Testis (tissue), 3 donors: ENCODE results near the gene COL16A1. TPM values are rescaled to one million over a fixed set of nuclear protein-coding genes. Genes with fewer than 3 reads are reported as not detected.

Source experiments
- DNase-seq: peaks from one replicate; pipeline ENCODE4 v3.0.0-alpha.2; 2019
- H3K27ac ChIP-seq, 2 donors: fragments of 200-600 bp; sonication (generic); one replicate each; pipeline ENCODE4 v1.5.1; 2019
- H3K27me3 ChIP-seq: fragments of 200-600 bp; sonication (generic); one replicate; pipeline ENCODE4 v1.5.1; 2019
- H3K36me3 ChIP-seq: fragments of 200-600 bp; sonication (generic); one replicate; pipeline ENCODE4 v1.5.1; 2017; ENCODE audit warnings: low read depth; ENCODE audit errors: missing control alignments
- H3K4me1 ChIP-seq: fragments of 200-600 bp; sonication (generic); one replicate; pipeline ENCODE4 v1.5.1; 2019
- H3K4me3 ChIP-seq, 2 donors: fragments of 200-600 bp; sonication (generic); one replicate each; pipeline ENCODE4 v1.5.1; 2017 to 2019
- H3K9me3 ChIP-seq: fragments of 200-600 bp; sonication (generic); one replicate; pipeline ENCODE4 v1.5.1; 2017
- POLR2A ChIP-seq: fragments of 450-650 bp; IDR thresholded peaks from one replicate; pipeline ENCODE4 v1.6.1; 2017; ENCODE audit warnings: antibody characterized with exemption, mild to moderate bottlenecking, moderate library complexity
- WGBS, 2 donors: methylation state at CpG; one replicate each; pipeline ENCODE4 v1.1.5; 2018; 5-methylcytosine and 5-hydroxymethylcytosine counted together
- intact Hi-C: fragments of 100-400 bp; cut with DNase I; formaldehyde crosslinking; loops from one replicate; pipeline ENCODE4 v1.15.1; 2023; ENCODE audit warnings: low total_unique reads
- polyA plus RNA-seq: library from polyadenylated mRNA; stranded (reverse); fragments of 350-450 nt; fragmentation: Illumina TruSeq; extraction: RNeasy Lipid Tissue Mini Kit (QIAGEN cat#74804); gene quantifications from one replicate; pipeline ENCODE4 v1.2.3, GENCODE V29; 2014; ENCODE audit warnings: low read depth, low replicate concordance; ENCODE audit not compliant: insufficient read depth
- total RNA-seq, 2 donors: library from RNA; depleted of rRNA; stranded (reverse); fragments of >200 nt; gene quantifications; one replicate each; pipeline ENCODE4 v1.2.3, GENCODE V29; 2016
- TF ChIP-seq, protein P1 (sequence below), 3 experiments: fragments of 450-650 bp in 2 of 3; fragments of 200-600 bp in 1 of 3; sonication (generic) in 1 of 3; IDR thresholded peaks; one replicate each; pipeline ENCODE4 v1.5.1; 2016 to 2019; ENCODE audit warnings: antibody characterized with exemption in 3 of 3, mild to moderate bottlenecking in 2 of 3, moderate library complexity in 1 of 3

The COL16A1 gene
- total and polyA plus RNA-seq, 3 donors from 2014 or later: 96.4 to 120 (median 101) TPM

DNA sequence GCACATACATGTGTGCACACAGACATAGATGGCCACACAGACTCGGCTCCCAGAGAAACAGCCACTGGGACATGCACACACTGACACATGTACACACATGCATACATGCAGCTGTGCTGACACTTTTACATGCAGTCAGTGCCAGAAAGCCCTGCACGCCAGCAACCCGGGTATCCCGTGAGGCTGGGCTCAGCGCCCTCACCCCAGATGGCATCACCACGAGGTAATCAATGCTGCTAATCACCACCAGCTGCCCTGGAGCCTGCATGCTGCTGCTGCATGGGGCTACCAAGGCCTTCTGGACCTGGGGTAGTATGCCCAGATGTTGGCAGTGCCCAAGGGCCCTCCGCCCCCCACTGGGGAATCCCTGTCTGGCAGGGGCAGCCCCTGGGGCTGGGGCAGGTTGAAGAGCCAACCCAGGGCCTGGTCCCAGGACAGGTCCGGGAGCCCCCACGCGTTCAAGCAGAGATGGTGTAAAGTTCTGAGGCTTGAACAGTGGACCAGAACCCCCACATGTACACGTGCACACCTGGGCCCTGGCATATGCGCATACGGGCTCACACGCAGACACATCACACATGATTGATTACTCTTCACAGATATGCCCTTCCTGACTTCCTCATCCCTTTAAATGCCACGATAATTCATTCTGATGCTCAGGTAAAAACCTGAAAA, 2.7 kb upstream of the COL16A1 start:
- intact Hi-C loops: no loop called here
- 83 to 90% methylated on average over 8 to 15 of the region's 15 CpGs for WGBS, 2 donors

DNA sequence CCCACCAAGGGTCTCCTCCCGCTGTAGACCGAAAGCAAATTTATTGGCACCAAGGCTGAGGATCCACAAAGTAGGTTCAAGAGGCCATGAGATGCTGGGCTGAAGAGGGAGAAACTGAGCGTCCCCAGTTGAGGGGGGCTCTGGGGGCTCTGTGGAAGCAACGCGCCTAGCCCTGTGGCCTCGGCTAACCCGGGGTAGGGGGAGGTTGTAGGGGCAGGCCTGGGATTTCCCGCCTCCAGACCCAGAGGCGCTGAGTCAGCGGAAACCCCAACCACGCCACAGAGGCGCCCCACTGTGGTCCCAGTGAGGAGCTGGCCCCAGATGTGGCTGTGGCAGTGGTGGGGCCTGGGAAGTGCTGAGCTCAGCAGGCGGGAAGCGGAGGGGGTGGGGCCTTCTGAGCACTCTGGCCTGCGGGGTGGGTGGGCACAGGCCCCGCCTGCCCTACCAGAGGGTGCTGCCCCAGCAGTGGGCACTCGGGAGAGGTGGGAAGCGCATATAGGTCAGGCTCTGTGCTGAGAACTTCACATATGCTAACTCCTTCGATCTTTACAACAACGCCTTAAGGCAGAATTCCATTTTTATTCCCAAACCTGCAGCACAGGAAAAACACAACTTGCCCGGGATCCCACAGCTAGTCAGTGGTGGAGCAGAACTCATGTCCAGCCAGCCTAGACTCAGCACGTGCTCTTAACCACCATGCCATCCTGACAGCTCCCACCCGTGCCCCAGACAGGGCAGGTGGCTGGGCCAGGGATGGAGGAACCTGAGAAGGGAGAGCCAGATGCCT, 1.5 kb upstream of the COL16A1 start:
- Histone ChIP-seq H3K4me1 (peaks cover 27% of the 10 kb centered on the region), H3K27ac (peak overlapping the region; percentile 29 to 82), H3K27me3 (no peaks in the 10 kb centered on the region), H3K4me3 (peak overlapping the region in 1 of 2 donors; percentile 52), H3K9me3 (no peaks in the 10 kb centered on the region), H3K36me3 (no peaks in the 10 kb centered on the region)
- peak; percentile 64 for DNase-seq
- intact Hi-C loops: no loop called here
- WGBS, 2 donors: 30 to 38% methylated on average over 17 to 20 of the region's 23 CpGs
- no peak for TF ChIP-seq POLR2A
- TF ChIP-seq, protein P1, sequence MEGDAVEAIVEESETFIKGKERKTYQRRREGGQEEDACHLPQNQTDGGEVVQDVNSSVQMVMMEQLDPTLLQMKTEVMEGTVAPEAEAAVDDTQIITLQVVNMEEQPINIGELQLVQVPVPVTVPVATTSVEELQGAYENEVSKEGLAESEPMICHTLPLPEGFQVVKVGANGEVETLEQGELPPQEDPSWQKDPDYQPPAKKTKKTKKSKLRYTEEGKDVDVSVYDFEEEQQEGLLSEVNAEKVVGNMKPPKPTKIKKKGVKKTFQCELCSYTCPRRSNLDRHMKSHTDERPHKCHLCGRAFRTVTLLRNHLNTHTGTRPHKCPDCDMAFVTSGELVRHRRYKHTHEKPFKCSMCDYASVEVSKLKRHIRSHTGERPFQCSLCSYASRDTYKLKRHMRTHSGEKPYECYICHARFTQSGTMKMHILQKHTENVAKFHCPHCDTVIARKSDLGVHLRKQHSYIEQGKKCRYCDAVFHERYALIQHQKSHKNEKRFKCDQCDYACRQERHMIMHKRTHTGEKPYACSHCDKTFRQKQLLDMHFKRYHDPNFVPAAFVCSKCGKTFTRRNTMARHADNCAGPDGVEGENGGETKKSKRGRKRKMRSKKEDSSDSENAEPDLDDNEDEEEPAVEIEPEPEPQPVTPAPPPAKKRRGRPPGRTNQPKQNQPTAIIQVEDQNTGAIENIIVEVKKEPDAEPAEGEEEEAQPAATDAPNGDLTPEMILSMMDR (IDR thresholded peaks at IDR 0.05): no peak

More for the DNA sequence above, 2.7 kb upstream of the COL16A1 start:
- H3K27me3 ChIP-seq: no peaks in the 10 kb centered on the region
- H3K9me3 ChIP-seq: no peaks in the 10 kb centered on the region
- H3K36me3 ChIP-seq: no peaks in the 10 kb centered on the region
- peaks cover 15% of the 10 kb centered on the region for H3K4me1 ChIP-seq
- H3K4me3 ChIP-seq: no peak overlapping the region
- TF ChIP-seq, protein P1 (IDR thresholded peaks at IDR 0.05): no peak
- TF ChIP-seq POLR2A: no peak
- no peak overlapping the region for H3K27ac ChIP-seq
- DNase-seq: no peak

DNA sequence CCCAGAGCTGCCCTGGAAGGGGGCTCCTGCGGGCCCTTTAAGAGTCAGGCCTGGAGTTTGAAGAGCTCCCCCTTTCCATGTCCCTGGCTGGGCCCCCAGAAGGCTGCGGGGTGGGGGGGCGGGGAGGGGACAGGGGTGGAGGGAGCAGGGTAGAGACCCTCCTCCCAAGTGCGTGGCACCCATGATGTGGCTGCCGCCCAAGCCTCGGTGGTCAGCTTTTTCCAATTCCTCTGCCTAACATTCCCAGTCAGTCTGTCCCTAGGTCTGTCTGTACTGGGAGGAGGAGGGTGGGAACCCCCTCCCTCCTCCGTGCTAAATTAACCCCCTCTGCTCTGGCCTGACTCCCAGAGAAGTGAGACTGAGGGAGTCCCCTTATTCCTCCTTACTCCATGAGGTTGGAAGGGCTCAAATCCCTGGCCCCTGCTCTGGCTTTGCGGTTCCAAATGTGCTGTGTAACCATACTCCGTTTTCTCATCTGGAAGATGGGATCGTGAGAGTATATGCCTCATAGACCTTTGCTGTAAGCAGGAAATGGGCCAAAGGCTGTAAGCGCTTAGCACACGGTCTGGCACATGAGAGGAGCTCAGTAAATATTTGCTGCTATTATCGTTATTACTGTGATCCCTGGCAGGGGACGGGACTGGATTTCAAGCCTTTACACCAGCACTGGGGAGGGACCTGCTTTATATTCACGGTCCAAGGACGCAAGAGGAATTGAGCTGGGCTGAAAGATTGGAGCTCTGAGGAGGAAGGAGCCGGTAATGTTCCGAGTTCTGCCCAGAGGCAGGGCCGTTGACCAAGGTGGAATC, 658 bp upstream of the COL16A1 start:
- no peaks in the 10 kb centered on the region for H3K27me3 ChIP-seq
- 3 to 14% methylated on average over 14 to 19 of the region's 19 CpGs for WGBS, 2 donors

DNA sequence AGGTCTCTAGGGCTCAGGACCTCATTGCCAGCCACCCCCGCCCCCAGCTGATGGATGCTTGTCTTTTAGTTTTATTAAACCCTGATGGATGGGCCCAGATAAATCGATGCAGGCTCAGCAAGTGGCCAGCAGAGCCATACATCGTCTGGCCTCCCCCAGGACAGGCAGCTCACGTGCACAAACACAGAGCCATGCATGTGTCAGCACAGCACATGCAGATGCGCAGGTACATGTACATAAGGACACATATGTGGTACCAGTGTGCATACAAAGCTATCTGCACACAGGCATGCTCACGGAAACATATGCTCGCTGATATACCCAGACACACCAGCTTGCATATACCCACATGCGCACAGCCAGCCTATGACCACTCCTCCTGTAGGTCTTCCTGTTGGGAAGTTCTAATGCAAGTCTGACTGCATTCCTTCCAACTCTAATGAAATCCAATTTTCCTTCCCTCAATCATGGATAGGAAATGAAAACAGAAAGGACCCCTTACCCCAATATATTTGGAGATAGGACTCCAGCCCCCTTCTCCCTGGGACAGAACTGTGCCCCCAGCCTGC, 897 bp downstream of the COL16A1 start:
- no peak for TF ChIP-seq POLR2A
- TF ChIP-seq, protein P1 (IDR thresholded peaks at IDR 0.05): no peak
- peak overlapping the region; percentile 49 to 52 for H3K4me3 ChIP-seq
- peaks cover 30% of the 10 kb centered on the region for H3K4me1 ChIP-seq
- no peaks in the 10 kb centered on the region for H3K9me3 ChIP-seq
- H3K27me3 ChIP-seq: no peaks in the 10 kb centered on the region
- peak overlapping the region; percentile 69 to 82 for H3K27ac ChIP-seq
- WGBS, 2 donors: 55 to 66% methylated on average over 7 to 8 of the region's 8 CpGs
- DNase-seq: no peak
- intact Hi-C loops: no loop called here
- H3K36me3 ChIP-seq: no peaks in the 10 kb centered on the region

More for the DNA sequence above, 658 bp upstream of the COL16A1 start:
- peak overlapping the region; percentile 49 to 52 for H3K4me3 ChIP-seq
- DNase-seq: peak; percentile 43
- no peaks in the 10 kb centered on the region for H3K36me3 ChIP-seq
- TF ChIP-seq, protein P1 (IDR thresholded peaks at IDR 0.05): no peak
- no peak for TF ChIP-seq POLR2A
- peak overlapping the region; percentile 69 to 82 for H3K27ac ChIP-seq
- H3K9me3 ChIP-seq: no peaks in the 10 kb centered on the region
- peaks cover 30% of the 10 kb centered on the region for H3K4me1 ChIP-seq
- intact Hi-C loops: no loop called here
